GM23338 (cell line): ENCODE measurements around the gene MELK. TPM values are rescaled to one million over a fixed set of nuclear protein-coding genes. Genes with fewer than 3 reads are reported as not detected.

Source experiments
- ATAC-seq: fragments of 200-7000 bp; cut with Tn5 transposase; 3 replicates; pipeline ENCODE4 v1.9.1; 2020
- DNase-seq: peaks from one replicate; pipeline ENCODE4 v3.0.0-alpha.2; 2015; ENCODE audit warnings: low spot score
- H2AFZ ChIP-seq: fragments of 200-600 bp; sonication (generic); 2 replicates; pipeline ENCODE4 v1.8.0; 2016; ENCODE audit warnings: antibody characterized with exemption, mild to moderate bottlenecking, moderate library complexity
- H3F3A ChIP-seq: fragments of 200-600 bp; sonication (generic); replicated peaks from 2 replicates; pipeline ENCODE4 v1.8.0; 2017; ENCODE audit warnings: antibody characterized with exemption, mixed run types, low read depth
- H3K27ac ChIP-seq: fragments of 200-600 bp; sonication (generic); 2 replicates; pipeline ENCODE4 v1.6.1; 2016; ENCODE audit warnings: low read depth
- H3K27me3 ChIP-seq: fragments of 200-600 bp; sonication (generic); 2 replicates; pipeline ENCODE4 v1.8.0; 2016; ENCODE audit warnings: mild to moderate bottlenecking, mixed run types, moderate library complexity; ENCODE audit not compliant: insufficient read depth
- H3K36me3 ChIP-seq: fragments of 200-600 bp; sonication (generic); 2 replicates; pipeline ENCODE4 v1.8.0; 2016; ENCODE audit warnings: mild to moderate bottlenecking; ENCODE audit not compliant: insufficient read depth
- H3K4me1 ChIP-seq: fragments of 200-600 bp; sonication (generic); 2 replicates; pipeline ENCODE4 v1.8.0; 2016; ENCODE audit warnings: mild to moderate bottlenecking, moderate library complexity; ENCODE audit not compliant: insufficient read depth
- H3K4me2 ChIP-seq: fragments of 200-600 bp; sonication (generic); 2 replicates; pipeline ENCODE4 v1.7.1; 2017; ENCODE audit warnings: mixed run types
- H3K4me3 ChIP-seq: fragments of 200-600 bp; sonication (generic); 2 replicates; pipeline ENCODE4 v1.6.1; 2016; ENCODE audit warnings: mixed run types
- H3K79me2 ChIP-seq: fragments of 200-600 bp; sonication (generic); replicated peaks from 2 replicates; pipeline ENCODE4 v1.8.0; 2017; ENCODE audit warnings: mild to moderate bottlenecking; ENCODE audit not compliant: insufficient read depth
- H3K9me2 ChIP-seq: fragments of 200-600 bp; sonication (generic); 2 replicates; pipeline ENCODE4 v1.8.0; 2017; ENCODE audit not compliant: insufficient read depth
- H4K20me1 ChIP-seq: fragments of 200-600 bp; sonication (generic); replicated peaks from 2 replicates; pipeline ENCODE4 v1.8.0; 2017; ENCODE audit warnings: mild to moderate bottlenecking; ENCODE audit not compliant: insufficient read depth
- H3K27ac Mint-ChIP-seq: 2 replicates; pipeline ENCODE4 v1.8.0; 2020; ENCODE audit warnings: inconsistent platforms, mild to moderate bottlenecking, moderate library complexity, mixed read lengths
- H3K27me3 Mint-ChIP-seq: 3 replicates; pipeline ENCODE4 v1.8.0; 2022; ENCODE audit warnings: low read depth, mild to moderate bottlenecking, moderate library complexity, mixed read lengths, inconsistent platforms; ENCODE audit not compliant: insufficient read depth, poor library complexity
- H3K36me3 Mint-ChIP-seq: 3 replicates; pipeline ENCODE4 v1.8.0; 2021; ENCODE audit warnings: low read depth, mild to moderate bottlenecking, inconsistent platforms, moderate library complexity, mixed read lengths
- H3K4me1 Mint-ChIP-seq: 3 replicates; pipeline ENCODE4 v1.8.0; 2020; ENCODE audit warnings: mild to moderate bottlenecking, inconsistent platforms, mixed read lengths
- H3K4me3 Mint-ChIP-seq: 3 replicates; pipeline ENCODE4 v1.8.0; 2021; ENCODE audit warnings: moderate library complexity, mild to moderate bottlenecking, inconsistent platforms, mixed read lengths
- H3K9me3 Mint-ChIP-seq: 3 replicates; pipeline ENCODE4 v1.8.0; 2020; ENCODE audit warnings: moderate library complexity, mild to moderate bottlenecking, inconsistent platforms, mixed read lengths
- CREB1 ChIP-seq: fragments of 250-450 bp; sonication (Bioruptor Pico); IDR thresholded peaks from 2 replicates; pipeline ENCODE4 v1.5.0; 2020; ENCODE audit warnings: low read depth, mild to moderate bottlenecking, moderate library complexity
- EZH2 ChIP-seq: fragments of 200-600 bp; sonication (generic); IDR thresholded peaks from one replicate; pipeline ENCODE4 v1.8.0; 2017; ENCODE audit warnings: antibody characterized with exemption, mild to moderate bottlenecking, low read depth; ENCODE audit not compliant: unreplicated experiment
- EZH2phosphoT487 ChIP-seq: fragments of 200-600 bp; sonication (generic); IDR thresholded peaks from one replicate; pipeline ENCODE4 v1.8.1; 2018; ENCODE audit warnings: antibody characterized with exemption; ENCODE audit not compliant: unreplicated experiment
- JUNB ChIP-seq: IDR thresholded peaks from one replicate; pipeline ENCODE4 v1.6.1; 2016; ENCODE audit warnings: antibody characterized with exemption; ENCODE audit not compliant: unreplicated experiment
- NANOG ChIP-seq: IDR thresholded peaks from 2 replicates; pipeline ENCODE4 v1.6.1; 2016; ENCODE audit warnings: antibody characterized with exemption, borderline replicate concordance
- POLR2AphosphoS5 ChIP-seq: IDR thresholded peaks from 2 replicates; pipeline ENCODE4 v1.6.1; 2016; ENCODE audit warnings: antibody characterized with exemption, low read depth
- STAT1 ChIP-seq: IDR thresholded peaks from one replicate; pipeline ENCODE4 v1.6.1; 2016; ENCODE audit warnings: antibody characterized with exemption; ENCODE audit not compliant: unreplicated experiment
- ZNF114 ChIP-seq: fragments of 250-450 bp; sonication (Bioruptor Pico); IDR thresholded peaks from 2 replicates; pipeline ENCODE4 v1.5.0; 2020; ENCODE audit warnings: mild to moderate bottlenecking, moderate library complexity
- ZNF331 ChIP-seq: fragments of 250-450 bp; sonication (Bioruptor Pico); IDR thresholded peaks from 2 replicates; pipeline ENCODE4 v1.5.0; 2020; ENCODE audit warnings: low read depth, mild to moderate bottlenecking, moderate library complexity
- polyA plus RNA-seq: library from polyadenylated mRNA; unstranded; fragments of >200 nt; fragmentation: Nextera tagmentation; extraction: Ambion mirVana; gene quantifications from 2 replicates; pipeline ENCODE4 v1.2.1, GENCODE V29; 2016
- total RNA-seq: library from RNA; depleted of rRNA; stranded (reverse); fragments of >200 nt; shearing (Covaris generic); gene quantifications from 2 replicates; pipeline ENCODE4 v1.2.3, GENCODE V29; 2014
- TF ChIP-seq, protein P1 (sequence below): IDR thresholded peaks from 2 replicates; pipeline ENCODE4 v1.6.1; 2016; ENCODE audit warnings: antibody characterized with exemption
- TF ChIP-seq, protein P2 (sequence below): fragments of 250-450 bp; sonication (Bioruptor Pico); IDR thresholded peaks from 2 replicates; pipeline ENCODE4 v1.5.0; 2020; ENCODE audit warnings: mild to moderate bottlenecking, moderate library complexity
- TF ChIP-seq, protein P3 (sequence below), 2 experiments: fragments of 200-600 bp in 1 of 2; sonication (generic) in 1 of 2; conservative IDR thresholded peaks; 2 replicates each; pipeline versions ENCODE4 v1.5.1 to v1.6.1; 2016 to 2017; ENCODE audit warnings: antibody characterized with exemption in 2 of 2, low read depth in 2 of 2, mild to moderate bottlenecking in 2 of 2, moderate library complexity in 1 of 2
- TF ChIP-seq, protein P4 (sequence below): IDR thresholded peaks from one replicate; pipeline ENCODE4 v1.6.1; 2018; ENCODE audit warnings: antibody characterized with exemption; ENCODE audit not compliant: unreplicated experiment

Gene MELK
- total and polyA plus RNA-seq, 2 experiments from 2014 or later = 37.2 to 55.7 TPM

DNA sequence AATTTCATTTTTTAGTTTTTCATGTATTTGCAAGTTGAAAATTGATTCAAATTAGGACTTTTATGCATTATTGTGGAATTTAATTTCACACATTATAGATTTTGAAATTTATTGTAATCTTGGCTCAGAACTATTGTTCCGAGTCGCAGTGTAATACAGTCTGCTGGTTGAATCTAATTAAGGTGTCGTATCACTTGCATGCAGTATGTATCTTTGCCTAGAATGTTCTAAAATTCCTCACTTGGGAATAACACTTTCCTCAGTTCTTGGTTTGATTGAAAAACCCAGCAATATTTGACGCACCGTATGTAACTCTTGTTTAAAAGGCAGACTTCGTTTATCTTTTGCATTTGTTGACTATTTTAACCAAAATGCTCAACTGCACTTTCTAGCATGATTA, 49.4 kb downstream of the MELK start:
- Histone ChIP-seq H3K4me3 (no peak overlapping the region), H3K27me3 (no peaks in the 10 kb centered on the region), H2AFZ (no peak overlapping the region), H3K27ac (no peak overlapping the region), H3F3A (no peaks in the 10 kb centered on the region), H4K20me1 (peaks cover 10% of the 10 kb centered on the region; the same call in 1 of the 2 replicates), H3K4me2 (no peak overlapping the region), H3K4me1 (no peaks in the 10 kb centered on the region), H3K36me3 (0 out of 2 replicates have a peak, but pooled peaks cover under 1% of the 10 kb centered on the region), H3K79me2 (no peaks in the 10 kb centered on the region), H3K9me2 (no peaks in the 10 kb centered on the region)
- TF ChIP-seq JUNB = no peak
- TF ChIP-seq, protein P1, sequence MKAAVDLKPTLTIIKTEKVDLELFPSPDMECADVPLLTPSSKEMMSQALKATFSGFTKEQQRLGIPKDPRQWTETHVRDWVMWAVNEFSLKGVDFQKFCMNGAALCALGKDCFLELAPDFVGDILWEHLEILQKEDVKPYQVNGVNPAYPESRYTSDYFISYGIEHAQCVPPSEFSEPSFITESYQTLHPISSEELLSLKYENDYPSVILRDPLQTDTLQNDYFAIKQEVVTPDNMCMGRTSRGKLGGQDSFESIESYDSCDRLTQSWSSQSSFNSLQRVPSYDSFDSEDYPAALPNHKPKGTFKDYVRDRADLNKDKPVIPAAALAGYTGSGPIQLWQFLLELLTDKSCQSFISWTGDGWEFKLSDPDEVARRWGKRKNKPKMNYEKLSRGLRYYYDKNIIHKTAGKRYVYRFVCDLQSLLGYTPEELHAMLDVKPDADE = no peak
- TF ChIP-seq, protein P2, sequence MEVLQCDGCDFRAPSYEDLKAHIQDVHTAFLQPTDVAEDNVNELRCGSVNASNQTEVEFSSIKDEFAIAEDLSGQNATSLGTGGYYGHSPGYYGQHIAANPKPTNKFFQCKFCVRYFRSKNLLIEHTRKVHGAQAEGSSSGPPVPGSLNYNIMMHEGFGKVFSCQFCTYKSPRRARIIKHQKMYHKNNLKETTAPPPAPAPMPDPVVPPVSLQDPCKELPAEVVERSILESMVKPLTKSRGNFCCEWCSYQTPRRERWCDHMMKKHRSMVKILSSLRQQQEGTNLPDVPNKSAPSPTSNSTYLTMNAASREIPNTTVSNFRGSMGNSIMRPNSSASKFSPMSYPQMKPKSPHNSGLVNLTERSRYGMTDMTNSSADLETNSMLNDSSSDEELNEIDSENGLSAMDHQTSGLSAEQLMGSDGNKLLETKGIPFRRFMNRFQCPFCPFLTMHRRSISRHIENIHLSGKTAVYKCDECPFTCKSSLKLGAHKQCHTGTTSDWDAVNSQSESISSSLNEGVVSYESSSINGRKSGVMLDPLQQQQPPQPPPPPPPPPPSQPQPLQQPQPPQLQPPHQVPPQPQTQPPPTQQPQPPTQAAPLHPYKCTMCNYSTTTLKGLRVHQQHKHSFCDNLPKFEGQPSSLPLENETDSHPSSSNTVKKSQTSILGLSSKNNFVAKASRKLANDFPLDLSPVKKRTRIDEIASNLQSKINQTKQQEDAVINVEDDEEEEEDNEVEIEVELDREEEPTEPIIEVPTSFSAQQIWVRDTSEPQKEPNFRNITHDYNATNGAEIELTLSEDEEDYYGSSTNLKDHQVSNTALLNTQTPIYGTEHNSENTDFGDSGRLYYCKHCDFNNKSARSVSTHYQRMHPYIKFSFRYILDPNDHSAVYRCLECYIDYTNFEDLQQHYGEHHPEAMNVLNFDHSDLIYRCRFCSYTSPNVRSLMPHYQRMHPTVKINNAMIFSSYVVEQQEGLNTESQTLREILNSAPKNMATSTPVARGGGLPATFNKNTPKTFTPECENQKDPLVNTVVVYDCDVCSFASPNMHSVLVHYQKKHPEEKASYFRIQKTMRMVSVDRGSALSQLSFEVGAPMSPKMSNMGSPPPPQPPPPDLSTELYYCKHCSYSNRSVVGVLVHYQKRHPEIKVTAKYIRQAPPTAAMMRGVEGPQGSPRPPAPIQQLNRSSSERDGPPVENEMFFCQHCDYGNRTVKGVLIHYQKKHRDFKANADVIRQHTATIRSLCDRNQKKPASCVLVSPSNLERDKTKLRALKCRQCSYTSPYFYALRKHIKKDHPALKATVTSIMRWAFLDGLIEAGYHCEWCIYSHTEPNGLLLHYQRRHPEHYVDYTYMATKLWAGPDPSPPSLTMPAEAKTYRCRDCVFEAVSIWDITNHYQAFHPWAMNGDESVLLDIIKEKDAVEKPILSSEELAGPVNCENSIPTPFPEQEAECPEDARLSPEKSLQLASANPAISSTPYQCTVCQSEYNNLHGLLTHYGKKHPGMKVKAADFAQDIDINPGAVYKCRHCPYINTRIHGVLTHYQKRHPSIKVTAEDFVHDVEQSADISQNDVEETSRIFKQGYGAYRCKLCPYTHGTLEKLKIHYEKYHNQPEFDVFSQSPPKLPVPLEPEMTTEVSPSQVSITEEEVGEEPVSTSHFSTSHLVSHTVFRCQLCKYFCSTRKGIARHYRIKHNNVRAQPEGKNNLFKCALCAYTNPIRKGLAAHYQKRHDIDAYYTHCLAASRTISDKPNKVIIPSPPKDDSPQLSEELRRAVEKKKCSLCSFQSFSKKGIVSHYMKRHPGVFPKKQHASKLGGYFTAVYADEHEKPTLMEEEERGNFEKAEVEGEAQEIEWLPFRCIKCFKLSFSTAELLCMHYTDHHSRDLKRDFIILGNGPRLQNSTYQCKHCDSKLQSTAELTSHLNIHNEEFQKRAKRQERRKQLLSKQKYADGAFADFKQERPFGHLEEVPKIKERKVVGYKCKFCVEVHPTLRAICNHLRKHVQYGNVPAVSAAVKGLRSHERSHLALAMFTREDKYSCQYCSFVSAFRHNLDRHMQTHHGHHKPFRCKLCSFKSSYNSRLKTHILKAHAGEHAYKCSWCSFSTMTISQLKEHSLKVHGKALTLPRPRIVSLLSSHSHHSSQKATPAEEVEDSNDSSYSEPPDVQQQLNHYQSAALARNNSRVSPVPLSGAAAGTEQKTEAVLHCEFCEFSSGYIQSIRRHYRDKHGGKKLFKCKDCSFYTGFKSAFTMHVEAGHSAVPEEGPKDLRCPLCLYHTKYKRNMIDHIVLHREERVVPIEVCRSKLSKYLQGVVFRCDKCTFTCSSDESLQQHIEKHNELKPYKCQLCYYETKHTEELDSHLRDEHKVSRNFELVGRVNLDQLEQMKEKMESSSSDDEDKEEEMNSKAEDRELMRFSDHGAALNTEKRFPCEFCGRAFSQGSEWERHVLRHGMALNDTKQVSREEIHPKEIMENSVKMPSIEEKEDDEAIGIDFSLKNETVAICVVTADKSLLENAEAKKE (CRISPR knock-in tag) = no peak
- no peak for TF ChIP-seq ZNF114 (CRISPR knock-in tag)
- TF ChIP-seq EZH2 = no peak
- no peak for TF ChIP-seq ZNF331
- no peak for TF ChIP-seq CREB1
- TF ChIP-seq NANOG = no peak
- TF ChIP-seq EZH2phosphoT487 = no peak
- TF ChIP-seq, protein P3, sequence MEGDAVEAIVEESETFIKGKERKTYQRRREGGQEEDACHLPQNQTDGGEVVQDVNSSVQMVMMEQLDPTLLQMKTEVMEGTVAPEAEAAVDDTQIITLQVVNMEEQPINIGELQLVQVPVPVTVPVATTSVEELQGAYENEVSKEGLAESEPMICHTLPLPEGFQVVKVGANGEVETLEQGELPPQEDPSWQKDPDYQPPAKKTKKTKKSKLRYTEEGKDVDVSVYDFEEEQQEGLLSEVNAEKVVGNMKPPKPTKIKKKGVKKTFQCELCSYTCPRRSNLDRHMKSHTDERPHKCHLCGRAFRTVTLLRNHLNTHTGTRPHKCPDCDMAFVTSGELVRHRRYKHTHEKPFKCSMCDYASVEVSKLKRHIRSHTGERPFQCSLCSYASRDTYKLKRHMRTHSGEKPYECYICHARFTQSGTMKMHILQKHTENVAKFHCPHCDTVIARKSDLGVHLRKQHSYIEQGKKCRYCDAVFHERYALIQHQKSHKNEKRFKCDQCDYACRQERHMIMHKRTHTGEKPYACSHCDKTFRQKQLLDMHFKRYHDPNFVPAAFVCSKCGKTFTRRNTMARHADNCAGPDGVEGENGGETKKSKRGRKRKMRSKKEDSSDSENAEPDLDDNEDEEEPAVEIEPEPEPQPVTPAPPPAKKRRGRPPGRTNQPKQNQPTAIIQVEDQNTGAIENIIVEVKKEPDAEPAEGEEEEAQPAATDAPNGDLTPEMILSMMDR (conservative IDR thresholded peaks at IDR 0.05; ENCODE audit: low read depth in 2 of 2) = no peak
- TF ChIP-seq POLR2AphosphoS5 = no peak
- TF ChIP-seq, protein P4, sequence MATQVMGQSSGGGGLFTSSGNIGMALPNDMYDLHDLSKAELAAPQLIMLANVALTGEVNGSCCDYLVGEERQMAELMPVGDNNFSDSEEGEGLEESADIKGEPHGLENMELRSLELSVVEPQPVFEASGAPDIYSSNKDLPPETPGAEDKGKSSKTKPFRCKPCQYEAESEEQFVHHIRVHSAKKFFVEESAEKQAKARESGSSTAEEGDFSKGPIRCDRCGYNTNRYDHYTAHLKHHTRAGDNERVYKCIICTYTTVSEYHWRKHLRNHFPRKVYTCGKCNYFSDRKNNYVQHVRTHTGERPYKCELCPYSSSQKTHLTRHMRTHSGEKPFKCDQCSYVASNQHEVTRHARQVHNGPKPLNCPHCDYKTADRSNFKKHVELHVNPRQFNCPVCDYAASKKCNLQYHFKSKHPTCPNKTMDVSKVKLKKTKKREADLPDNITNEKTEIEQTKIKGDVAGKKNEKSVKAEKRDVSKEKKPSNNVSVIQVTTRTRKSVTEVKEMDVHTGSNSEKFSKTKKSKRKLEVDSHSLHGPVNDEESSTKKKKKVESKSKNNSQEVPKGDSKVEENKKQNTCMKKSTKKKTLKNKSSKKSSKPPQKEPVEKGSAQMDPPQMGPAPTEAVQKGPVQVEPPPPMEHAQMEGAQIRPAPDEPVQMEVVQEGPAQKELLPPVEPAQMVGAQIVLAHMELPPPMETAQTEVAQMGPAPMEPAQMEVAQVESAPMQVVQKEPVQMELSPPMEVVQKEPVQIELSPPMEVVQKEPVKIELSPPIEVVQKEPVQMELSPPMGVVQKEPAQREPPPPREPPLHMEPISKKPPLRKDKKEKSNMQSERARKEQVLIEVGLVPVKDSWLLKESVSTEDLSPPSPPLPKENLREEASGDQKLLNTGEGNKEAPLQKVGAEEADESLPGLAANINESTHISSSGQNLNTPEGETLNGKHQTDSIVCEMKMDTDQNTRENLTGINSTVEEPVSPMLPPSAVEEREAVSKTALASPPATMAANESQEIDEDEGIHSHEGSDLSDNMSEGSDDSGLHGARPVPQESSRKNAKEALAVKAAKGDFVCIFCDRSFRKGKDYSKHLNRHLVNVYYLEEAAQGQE = no peak
- TF ChIP-seq STAT1 = no peak
- no peak for ATAC-seq
- H3K9me3 Mint-ChIP-seq = no peaks in the 10 kb centered on the region
- H3K36me3 Mint-ChIP-seq = peaks cover 6% of the 10 kb centered on the region; the same call in 2 of the 3 replicates
- no peaks in the 10 kb centered on the region for H3K4me1 Mint-ChIP-seq
- H3K27me3 Mint-ChIP-seq = peaks cover 2% of the 10 kb centered on the region
- no peak overlapping the region for H3K4me3 Mint-ChIP-seq
- H3K27ac Mint-ChIP-seq = no peak overlapping the region
- no peak for DNase-seq
